IMR-90 (cell line): Measurements from ENCODE around the gene BCAT1. TPM values are rescaled to one million over a fixed set of nuclear protein-coding genes. Genes with fewer than 3 reads are reported as not detected.

ENCODE experiments used
- ATAC-seq: fragments of 200-7000 bp; cut with Tn5 transposase; 2 replicates; pipeline ENCODE4 v1.9.1; 2020; ENCODE audit warnings: low read depth, mild to moderate bottlenecking, moderate library complexity
- BruUV-seq: library from RNA; stranded (reverse); fragments of 400-500 nt; replicated peaks from 2 replicates; lab custom pipeline; 2021; lab: Mats Ljungman, UMichigan
- CTCF ChIA-PET: fragments of 300-600 bp; formaldehyde crosslinking; extraction: SDS; loops from one replicate; lab custom pipeline; 2021; ENCODE audit warnings: antibody characterized with exemption; lab: Yijun Ruan, JAX
- POLR2A ChIA-PET: fragments of 300-600 bp; sonication (Branson Sonifier 250); formaldehyde crosslinking; loops from one replicate; lab custom pipeline; 2022; ENCODE audit warnings: antibody characterized with exemption; ENCODE audit not compliant: unreplicated experiment; lab: Charles Lee
- DNase-seq: peaks from one replicate; pipeline ENCODE4 v3.0.0; 2013
- H2AFZ ChIP-seq: replicated peaks from 2 replicates; pipeline ENCODE3; 2013; ENCODE audit warnings: low read length, mild to moderate bottlenecking; ENCODE audit not compliant: poor library complexity
- H2AK5ac ChIP-seq: 2 replicates; pipeline ENCODE4 v1.6.1; 2013; ENCODE audit warnings: low read depth, low read length, inconsistent platforms
- H2AK9ac ChIP-seq: replicated peaks from 2 replicates; pipeline ENCODE3; 2013; ENCODE audit warnings: mild to moderate bottlenecking, low read depth, low read length, moderate library complexity; ENCODE audit not compliant: poor library complexity
- H2BK120ac ChIP-seq: 2 replicates; pipeline ENCODE4 v1.6.1; 2013; ENCODE audit warnings: low read depth, low read length, inconsistent platforms
- H2BK15ac ChIP-seq: 3 replicates; pipeline ENCODE4 v1.6.1; 2013; ENCODE audit warnings: low read depth, low read length, inconsistent platforms
- H2BK20ac ChIP-seq: 2 replicates; pipeline ENCODE4 v1.6.1; 2013; ENCODE audit warnings: low read depth, mild to moderate bottlenecking, inconsistent platforms, low read length, moderate library complexity
- H2BK5ac ChIP-seq: 2 replicates; pipeline ENCODE4 v1.6.1; 2013; ENCODE audit warnings: mild to moderate bottlenecking, low read depth, low read length, inconsistent platforms; ENCODE audit not compliant: poor library complexity, severe bottlenecking
- H3K14ac ChIP-seq: replicated peaks from 2 replicates; pipeline ENCODE4 v1.6.1; 2013; ENCODE audit warnings: low read depth, low read length, inconsistent platforms
- H3K18ac ChIP-seq: 2 replicates; pipeline ENCODE4 v1.6.1; 2013; ENCODE audit warnings: low read depth, low read length, control low read depth
- H3K23ac ChIP-seq: 2 replicates; pipeline ENCODE4 v1.6.1; 2013; ENCODE audit warnings: low read depth, low read length, inconsistent platforms
- H3K27ac ChIP-seq: 2 replicates; pipeline ENCODE4 v1.5.1; 2013; ENCODE audit warnings: mild to moderate bottlenecking, control low read depth, low read length; ENCODE audit not compliant: insufficient read depth
- H3K27me3 ChIP-seq: 2 replicates; pipeline ENCODE4 v1.6.1; 2013; ENCODE audit warnings: low read length; ENCODE audit not compliant: control insufficient read depth, insufficient read depth
- H3K36me3 ChIP-seq: 2 replicates; pipeline ENCODE4 v1.6.1; 2013; ENCODE audit warnings: low read length, mixed read lengths; ENCODE audit not compliant: control insufficient read depth, insufficient read depth
- H3K4ac ChIP-seq: 2 replicates; pipeline ENCODE4 v1.6.1; 2013; ENCODE audit warnings: low read depth, low read length, inconsistent platforms
- H3K4me1 ChIP-seq: 2 replicates; pipeline ENCODE4 v1.6.1; 2013; ENCODE audit warnings: low read length, mixed read lengths; ENCODE audit not compliant: control insufficient read depth, insufficient read depth
- H3K4me2 ChIP-seq: 2 replicates; pipeline ENCODE4 v1.6.1; 2013; ENCODE audit warnings: low read depth, mild to moderate bottlenecking, control low read depth, low read length, moderate library complexity
- H3K4me3 ChIP-seq: 2 replicates; pipeline ENCODE4 v1.5.1; 2013; ENCODE audit warnings: low read depth, mild to moderate bottlenecking, control low read depth, low read length, moderate library complexity; ENCODE audit not compliant: insufficient read depth
- H3K56ac ChIP-seq: 2 replicates; pipeline ENCODE4 v1.6.1; 2013; ENCODE audit warnings: low read length, inconsistent platforms; ENCODE audit not compliant: insufficient read depth; ENCODE audit errors: extremely low read depth
- H3K79me1 ChIP-seq, 2 experiments: 2 replicates each; pipeline ENCODE4 v1.6.1; 2013; ENCODE audit warnings: low read length in 2 of 2, inconsistent platforms in 1 of 2, low read depth in 1 of 2
- H3K9ac ChIP-seq: 2 replicates; pipeline ENCODE4 v1.6.1; 2013; ENCODE audit warnings: low read depth, low read length, control low read depth
- H3K9me1 ChIP-seq: 2 replicates; pipeline ENCODE4 v1.6.1; 2013; ENCODE audit warnings: low read length, inconsistent platforms; ENCODE audit not compliant: insufficient read depth
- H3K9me3 ChIP-seq: 2 replicates; pipeline ENCODE4 v1.6.1; 2013; ENCODE audit warnings: low read length; ENCODE audit not compliant: control insufficient read depth, insufficient read depth
- H4K20me1 ChIP-seq: 2 replicates; pipeline ENCODE4 v1.6.1; 2013; ENCODE audit warnings: low read length, inconsistent platforms; ENCODE audit not compliant: insufficient read depth
- H4K5ac ChIP-seq: 2 replicates; pipeline ENCODE4 v1.6.1; 2013; ENCODE audit warnings: mild to moderate bottlenecking, low read depth, low read length, control low read depth
- H4K8ac ChIP-seq, 2 experiments: 2 replicates each; pipeline ENCODE4 v1.6.1; 2013; ENCODE audit warnings: low read depth in 2 of 2, low read length in 2 of 2, control low read depth in 1 of 2, inconsistent platforms in 1 of 2
- H4K91ac ChIP-seq: 2 replicates; pipeline ENCODE4 v1.6.1; 2013; ENCODE audit warnings: low read depth, low read length, inconsistent platforms; ENCODE audit not compliant: insufficient read depth
- FOS ChIP-seq: fragments of 150-350 bp; IDR thresholded peaks from 2 replicates; pipeline ENCODE4 v1.6.1; 2016; ENCODE audit warnings: low read depth, low read length
- MAFK ChIP-seq: IDR thresholded peaks from 2 replicates; pipeline ENCODE4 v1.6.1; 2012; ENCODE audit warnings: low read depth, low read length, improper control_type of control experiment
- NFE2L2 ChIP-seq: fragments of 150-350 bp; IDR thresholded peaks from 2 replicates; pipeline ENCODE4 v1.6.1; 2016; ENCODE audit warnings: low read depth, mild to moderate bottlenecking, low read length
- RAD21 ChIP-seq: IDR thresholded peaks from 2 replicates; pipeline ENCODE4 v1.6.1; 2012; ENCODE audit warnings: low read length, improper control_type of control experiment
- RCOR1 ChIP-seq: IDR thresholded peaks from 2 replicates; pipeline ENCODE4 v1.6.1; 2012; ENCODE audit warnings: mild to moderate bottlenecking, low read length, improper control_type of control experiment; ENCODE audit not compliant: insufficient replicate concordance
- SMC3 ChIP-seq: fragments of 150-350 bp; IDR thresholded peaks from 2 replicates; pipeline ENCODE4 v1.6.1; 2016; ENCODE audit warnings: low read depth, mild to moderate bottlenecking, antibody characterized with exemption, low read length, moderate library complexity
- WGBS, 2 experiments: methylation state at CpG; one replicate each; pipeline versions ENCODE4 v1.1.5 to v1.1.7; 2013; ENCODE audit warnings: missing lambda C conversion rate in 2 of 2; ENCODE audit not compliant: insufficient read length in 1 of 2; ENCODE audit errors: extremely low coverage in 2 of 2; 5-methylcytosine and 5-hydroxymethylcytosine counted together
- dilution Hi-C: fragments of 300-500 bp; cut with HindIII; formaldehyde crosslinking; loops from one replicate; pipeline ENCODE4 v1.14.3; 2018; ENCODE audit warnings: low sequenced_read_pairs; ENCODE audit not compliant: unreplicated experiment
- in situ Hi-C: fragments of 300-500 bp; cut with MboI; formaldehyde crosslinking; loops from 3 replicates; pipeline ENCODE4 v1.14.3; 2019; ENCODE audit warnings: low sequenced_read_pairs, inconsistent platforms, mixed read lengths
- intact Hi-C: fragments of 100-400 bp; cut with micrococcal nuclease; formaldehyde crosslinking; loops from 2 replicates; pipeline ENCODE4 v1.10.0; 2022
- polyA plus RNA-seq, 3 experiments: library from polyadenylated mRNA; depleted of rRNA; stranded (reverse); fragments of >200 nt; gene quantifications; 2 replicates each; pipeline ENCODE4 v1.2.3, GENCODE V29; 2012; ENCODE audit warnings: low replicate concordance in 1 of 3
- total RNA-seq: library from RNA; depleted of rRNA; stranded (reverse); fragments of >200 nt; gene quantifications from 2 replicates; pipeline ENCODE4 v1.2.3, GENCODE V29; 2012
- TF ChIP-seq, protein P1 (sequence below): fragments of 150-350 bp; IDR thresholded peaks from 2 replicates; pipeline ENCODE4 v1.6.1; 2017; ENCODE audit warnings: mild to moderate bottlenecking, antibody characterized with exemption, low read length, low read depth
- TF ChIP-seq, protein P2 (sequence below): conservative IDR thresholded peaks from 2 replicates; pipeline ENCODE4 v1.5.1; 2012; ENCODE audit warnings: mild to moderate bottlenecking, low read depth, low read length, improper control_type of control experiment

BCAT1 gene
- total and polyA plus RNA-seq, 2 of the 4 experiments (the other 2 are of a cell fraction), result 30.4 to 683 TPM

- CTCF ChIA-PET, result no interaction called here
- peak overlapping the region; percentile 57; the same call in 1 of the 2 replicates for H2BK20ac ChIP-seq
- H3K9me3 ChIP-seq, result peaks cover 7% of the 10 kb centered on the region
- H3K4me3 ChIP-seq, result no peak overlapping the region
- H3K27me3 ChIP-seq, result no peaks in the 10 kb centered on the region
- H3K4me1 ChIP-seq, result no peaks in the 10 kb centered on the region
- DNase-seq (peak; percentile 72), ATAC-seq (peak; percentile 99)
- peak overlapping the region; percentile 39; the same call in 1 of the 2 replicates for H3K4ac ChIP-seq
- H3K18ac ChIP-seq, result no peak overlapping the region
- peak overlapping the region; percentile 82; the same call in 1 of the 3 replicates for H2BK15ac ChIP-seq
- no peak overlapping the region; the same call in 1 of the 2 replicates for H3K23ac ChIP-seq
- no peak overlapping the region; the same call in 1 of the 2 replicates for H4K91ac ChIP-seq
- H3K36me3 ChIP-seq, result no peaks in the 10 kb centered on the region
- dilution Hi-C loops (no loop called here), in situ Hi-C loops (no loop called here), intact Hi-C loops (no loop called here)
- H3K14ac ChIP-seq, result no peak overlapping the region
- H3K9ac ChIP-seq, result no peak overlapping the region
- H2AFZ ChIP-seq, result peak overlapping the region; percentile 53
- H4K8ac ChIP-seq, result no peak overlapping the region
- no peaks in the 10 kb centered on the region for H3K79me1 ChIP-seq
- H3K27ac ChIP-seq, result no peak overlapping the region
- BruUV-seq, result no TSS peak
- H3K56ac ChIP-seq, result no peak overlapping the region
- no CpG with 5 or more reads among the region's 2 CpGs for WGBS, 2 experiments
- peak overlapping the region; percentile 36; the same call in 1 of the 2 replicates for H2AK5ac ChIP-seq
- H3K4me2 ChIP-seq, result no peak overlapping the region
- TF ChIP-seq RAD21, result peak; percentile 71
- TF ChIP-seq, protein P1, sequence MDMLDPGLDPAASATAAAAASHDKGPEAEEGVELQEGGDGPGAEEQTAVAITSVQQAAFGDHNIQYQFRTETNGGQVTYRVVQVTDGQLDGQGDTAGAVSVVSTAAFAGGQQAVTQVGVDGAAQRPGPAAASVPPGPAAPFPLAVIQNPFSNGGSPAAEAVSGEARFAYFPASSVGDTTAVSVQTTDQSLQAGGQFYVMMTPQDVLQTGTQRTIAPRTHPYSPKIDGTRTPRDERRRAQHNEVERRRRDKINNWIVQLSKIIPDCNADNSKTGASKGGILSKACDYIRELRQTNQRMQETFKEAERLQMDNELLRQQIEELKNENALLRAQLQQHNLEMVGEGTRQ, result no peak
- TF ChIP-seq SMC3, result peak; percentile 81
- 0 out of 2 replicates have a peak, but pooled peaks have one; percentile 16 for TF ChIP-seq FOS
- TF ChIP-seq, protein P2, sequence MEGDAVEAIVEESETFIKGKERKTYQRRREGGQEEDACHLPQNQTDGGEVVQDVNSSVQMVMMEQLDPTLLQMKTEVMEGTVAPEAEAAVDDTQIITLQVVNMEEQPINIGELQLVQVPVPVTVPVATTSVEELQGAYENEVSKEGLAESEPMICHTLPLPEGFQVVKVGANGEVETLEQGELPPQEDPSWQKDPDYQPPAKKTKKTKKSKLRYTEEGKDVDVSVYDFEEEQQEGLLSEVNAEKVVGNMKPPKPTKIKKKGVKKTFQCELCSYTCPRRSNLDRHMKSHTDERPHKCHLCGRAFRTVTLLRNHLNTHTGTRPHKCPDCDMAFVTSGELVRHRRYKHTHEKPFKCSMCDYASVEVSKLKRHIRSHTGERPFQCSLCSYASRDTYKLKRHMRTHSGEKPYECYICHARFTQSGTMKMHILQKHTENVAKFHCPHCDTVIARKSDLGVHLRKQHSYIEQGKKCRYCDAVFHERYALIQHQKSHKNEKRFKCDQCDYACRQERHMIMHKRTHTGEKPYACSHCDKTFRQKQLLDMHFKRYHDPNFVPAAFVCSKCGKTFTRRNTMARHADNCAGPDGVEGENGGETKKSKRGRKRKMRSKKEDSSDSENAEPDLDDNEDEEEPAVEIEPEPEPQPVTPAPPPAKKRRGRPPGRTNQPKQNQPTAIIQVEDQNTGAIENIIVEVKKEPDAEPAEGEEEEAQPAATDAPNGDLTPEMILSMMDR, result peak; percentile 82
- no peak for TF ChIP-seq NFE2L2
- peak; percentile 96 for TF ChIP-seq MAFK
- no peak for TF ChIP-seq RCOR1
- H2AK9ac ChIP-seq, result no peak overlapping the region
- H2BK5ac ChIP-seq, result no peak overlapping the region
- H2BK120ac ChIP-seq, result 0 out of 2 replicates have a peak overlapping the region, but pooled peaks have one; percentile 55
- H3K9me1 ChIP-seq, result peaks cover 5% of the 10 kb centered on the region; the same call in 1 of the 2 replicates
- no peaks in the 10 kb centered on the region for H4K20me1 ChIP-seq
- POLR2A ChIA-PET, result no interaction called here
- H4K5ac ChIP-seq, result no peak overlapping the region
These were observed 11.4 kb upstream of the BCAT1 start for GRCh38 chr12:24960222-24960855.
